GM21423 (cell line): ENCODE measurements around the gene DDX42.

ENCODE experiments used
- ATAC-seq: cut with Tn5 transposase; IDR thresholded peaks from one replicate; pipeline ENCODE4 v1.9.1; 2021; ENCODE audit warnings: mild to moderate bottlenecking, moderate library complexity; ENCODE audit not compliant: unreplicated experiment

Gene DDX42

DNA sequence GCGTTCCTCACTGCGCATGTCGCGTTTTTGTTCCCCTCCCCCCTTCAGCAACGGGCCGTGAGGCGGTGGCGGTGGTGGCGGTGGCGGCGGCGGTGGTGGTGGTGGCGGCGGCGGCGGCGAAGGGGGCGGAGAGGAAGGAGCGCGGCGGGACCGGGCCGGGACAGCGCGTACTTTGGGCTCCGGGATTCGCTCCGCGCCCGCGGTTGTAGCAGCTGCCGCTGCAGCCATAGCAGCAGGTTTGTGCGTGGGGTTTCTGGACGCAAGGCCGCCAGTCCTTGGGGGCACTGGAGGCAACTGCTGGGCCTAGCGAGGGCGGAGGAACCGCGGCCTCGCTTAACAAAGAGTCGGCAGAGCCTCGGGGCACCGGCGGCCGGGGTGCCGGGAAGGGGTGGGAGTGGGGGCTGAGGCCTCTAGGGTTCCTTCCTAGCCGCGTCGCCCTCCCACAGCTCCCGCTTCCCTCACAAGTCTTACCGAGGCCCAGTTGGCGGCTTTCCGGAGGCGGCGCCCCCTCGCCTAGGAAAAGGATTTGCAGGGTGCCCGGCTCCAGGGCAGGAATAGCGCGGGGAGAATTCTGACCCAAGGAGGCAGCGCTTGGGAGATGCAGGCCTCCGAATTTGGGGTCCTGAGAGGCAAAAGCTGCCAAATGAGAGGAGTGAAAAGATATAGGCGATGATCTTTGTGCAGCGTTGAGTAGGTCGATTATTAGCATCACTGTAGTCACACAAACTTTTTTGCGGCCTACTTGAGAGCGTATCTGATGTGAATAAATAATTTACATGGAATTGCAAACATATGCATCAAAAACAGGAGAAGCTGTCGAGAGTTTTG is at the start of gene DDX42:
TSS of gene DDX42 (plus strand) at position 30 of the 828 bp plus-strand sequence. CDS start 12,880 bp downstream, outside the sequence.
- ATAC-seq, result no peak

DNA sequence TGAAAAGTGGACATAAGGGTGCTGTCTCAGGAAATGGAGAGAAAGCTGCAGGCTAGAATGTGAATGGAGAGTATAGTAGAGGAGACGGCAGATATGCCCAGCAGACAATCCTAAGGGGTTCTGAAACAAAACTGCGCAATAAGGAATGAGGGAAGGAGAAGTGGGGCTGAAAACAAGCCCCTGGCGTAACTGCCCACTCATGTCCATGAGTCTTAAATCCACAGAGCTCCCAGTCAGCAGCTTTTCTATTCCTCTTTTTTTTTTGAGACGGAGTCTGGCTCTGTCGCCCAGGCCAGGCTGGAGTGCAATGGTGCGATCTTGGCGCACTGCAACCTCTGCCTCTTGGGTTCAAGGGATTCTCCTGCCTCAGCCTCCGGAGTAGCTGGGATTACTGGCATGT is 38.3 kb upstream of the DDX42 start:
- ATAC-seq, result no peak

- ATAC-seq, result no peak
These were observed 33.4 kb upstream of the DDX42 start for GRCh38 chr17:63740464-63741142.

DNA sequence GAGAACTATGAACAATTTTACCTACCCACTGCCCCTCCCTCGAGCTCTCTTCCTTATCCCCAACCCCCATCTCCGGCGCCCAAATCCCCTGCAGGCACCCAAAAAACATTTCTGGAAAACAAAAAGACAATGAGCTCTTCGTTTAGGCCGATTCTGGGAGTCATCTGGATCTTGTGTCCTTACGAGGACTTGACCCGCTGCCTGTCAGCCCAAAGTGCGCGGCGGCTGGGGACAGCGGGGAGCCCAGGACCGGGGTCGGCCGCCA is 32.9 kb upstream of the DDX42 start:
- ATAC-seq, result peak; percentile 16

DNA sequence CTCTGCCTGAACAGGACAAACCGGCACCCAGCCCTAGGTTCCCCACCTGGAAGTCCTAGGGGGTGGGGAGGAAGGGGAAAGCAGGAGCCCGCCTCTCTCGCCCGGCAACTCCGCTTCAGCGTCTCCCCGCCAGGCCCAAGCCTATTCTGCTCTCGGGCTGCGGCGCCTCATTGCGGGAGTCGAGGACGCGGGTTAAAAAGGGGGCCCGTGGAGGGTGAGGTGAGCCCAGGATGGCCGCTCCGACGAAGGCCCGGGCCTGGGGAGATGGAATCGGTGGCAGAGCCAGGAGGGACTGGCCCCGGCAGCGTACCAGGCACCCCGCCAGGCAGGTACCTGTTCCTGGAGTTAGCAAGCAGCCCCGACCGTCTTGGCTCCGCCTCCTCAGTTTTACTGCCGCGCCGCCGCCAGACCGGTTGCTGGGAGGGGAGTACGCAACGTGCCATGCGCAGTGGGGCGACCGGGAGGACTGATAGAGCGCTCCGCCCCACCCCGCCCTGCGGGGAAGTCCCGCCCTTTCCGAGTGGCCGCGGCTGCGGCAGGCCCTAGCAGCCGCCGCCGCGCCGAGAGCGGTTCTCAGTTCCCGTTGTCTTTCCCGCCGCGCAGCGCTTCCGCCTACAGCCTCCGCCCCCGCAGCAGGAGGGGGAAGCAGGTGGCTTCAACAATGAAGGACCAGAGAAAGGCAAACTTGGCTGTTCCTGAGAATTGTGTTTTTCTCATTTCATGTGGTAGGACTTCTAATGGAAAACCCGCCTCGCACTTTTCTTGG is 32.4 kb upstream of the DDX42 start, which contains the start of gene STRADA:
TSS of gene STRADA (minus strand) at position 392 of the 766 bp plus-strand sequence. CDS start 13,430 bp downstream, outside the sequence.
- ATAC-seq, result peak; percentile 93

GRCh38 chr17:63751806-63752205 is 22.2 kb upstream of the DDX42 start:
- no peak for ATAC-seq

GRCh38 chr17:63752707-63753106 is 21.3 kb upstream of the DDX42 start:
- ATAC-seq, result no peak

DNA sequence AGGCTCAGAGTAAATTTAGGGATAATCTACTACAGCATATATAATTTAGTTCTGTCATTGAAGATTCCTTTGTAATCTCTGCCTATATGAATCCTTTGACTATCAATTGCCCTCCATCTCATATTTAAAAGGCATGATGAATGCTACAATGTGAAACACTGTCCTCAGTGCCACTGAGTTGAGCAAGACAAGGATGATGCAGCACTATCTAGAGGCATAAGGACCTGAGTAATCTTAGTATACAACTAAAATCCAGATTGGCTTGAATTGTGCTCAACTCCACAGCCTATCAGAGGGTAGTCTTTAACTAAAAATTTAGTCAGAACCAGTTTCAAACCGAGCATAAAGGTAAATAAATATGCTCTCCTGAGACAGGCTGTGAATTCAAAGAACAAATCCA is 20.8 kb upstream of the DDX42 start:
- no peak for ATAC-seq

- ATAC-seq, result no peak
These were observed 19.9 kb upstream of the DDX42 start for GRCh38 chr17:63754046-63754445.

- ATAC-seq, result no peak
These were observed 15.5 kb upstream of the DDX42 start for GRCh38 chr17:63758428-63758827.

GRCh38 chr17:63760771-63761539 is 13.0 kb upstream of the DDX42 start:
- ATAC-seq, result no peak

GRCh38 chr17:63762161-63763078 is 11.6 kb upstream of the DDX42 start:
- ATAC-seq, result no peak

DNA sequence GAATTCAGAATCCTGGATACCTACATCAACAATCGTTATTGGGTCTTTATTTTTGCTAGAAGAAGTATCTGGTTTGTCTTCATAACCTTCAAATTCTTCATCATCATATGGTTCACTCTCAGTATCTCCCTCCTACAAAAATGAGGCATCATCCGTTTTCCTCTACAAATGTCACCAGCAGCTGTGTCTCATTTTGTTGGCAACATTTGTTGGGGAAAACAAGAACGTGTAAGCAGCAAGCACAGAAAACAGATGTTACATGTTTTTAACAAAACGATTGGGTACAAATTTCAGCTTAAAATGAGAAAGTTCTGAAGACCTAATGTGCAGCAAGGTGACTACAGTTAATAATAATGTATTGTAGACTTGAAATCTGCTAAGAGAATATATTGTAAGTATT is 9.3 kb upstream of the DDX42 start:
- ATAC-seq, result no peak

DNA sequence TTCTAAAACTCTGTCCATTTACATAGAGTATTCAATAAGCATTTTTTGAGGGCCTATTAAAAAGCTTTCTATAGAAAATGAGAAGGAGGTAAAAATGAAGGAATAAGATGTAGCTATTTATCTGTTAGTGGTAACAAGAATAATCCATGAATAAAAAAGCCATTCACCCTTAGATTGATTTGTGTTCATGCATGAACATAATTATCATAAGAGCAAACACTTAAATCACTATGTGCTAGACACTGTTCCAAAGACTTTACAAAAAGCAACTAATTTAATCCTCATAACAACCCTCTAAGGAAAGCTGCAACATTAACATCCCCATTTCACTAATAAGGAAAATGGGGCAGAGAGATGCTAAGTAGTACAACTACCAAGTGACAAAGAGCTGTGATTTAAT is 7.2 kb upstream of the DDX42 start:
- no peak for ATAC-seq

DNA sequence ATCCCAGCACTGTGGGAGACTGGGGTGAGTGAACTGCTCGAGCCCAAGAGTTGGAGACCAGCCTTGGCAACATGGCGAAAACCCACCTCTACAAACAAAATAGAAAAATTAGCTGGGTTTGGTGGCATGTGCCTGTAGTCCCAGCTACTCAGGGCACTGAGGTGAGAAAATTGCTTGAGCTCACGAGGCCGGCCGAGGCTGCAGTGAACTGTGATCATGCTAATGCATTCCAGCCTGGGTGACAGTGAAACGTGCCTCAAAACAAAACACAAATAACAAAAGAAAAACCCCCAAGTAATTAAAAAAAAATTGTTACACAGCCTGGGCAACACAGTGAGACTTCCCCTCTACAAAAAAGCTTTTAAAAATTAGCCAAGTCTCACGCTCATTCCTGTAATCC is 5.5 kb upstream of the DDX42 start:
- no peak for ATAC-seq

GRCh38 chr17:63772801-63773271 is 1.1 kb upstream of the DDX42 start:
- ATAC-seq, result no peak

DNA sequence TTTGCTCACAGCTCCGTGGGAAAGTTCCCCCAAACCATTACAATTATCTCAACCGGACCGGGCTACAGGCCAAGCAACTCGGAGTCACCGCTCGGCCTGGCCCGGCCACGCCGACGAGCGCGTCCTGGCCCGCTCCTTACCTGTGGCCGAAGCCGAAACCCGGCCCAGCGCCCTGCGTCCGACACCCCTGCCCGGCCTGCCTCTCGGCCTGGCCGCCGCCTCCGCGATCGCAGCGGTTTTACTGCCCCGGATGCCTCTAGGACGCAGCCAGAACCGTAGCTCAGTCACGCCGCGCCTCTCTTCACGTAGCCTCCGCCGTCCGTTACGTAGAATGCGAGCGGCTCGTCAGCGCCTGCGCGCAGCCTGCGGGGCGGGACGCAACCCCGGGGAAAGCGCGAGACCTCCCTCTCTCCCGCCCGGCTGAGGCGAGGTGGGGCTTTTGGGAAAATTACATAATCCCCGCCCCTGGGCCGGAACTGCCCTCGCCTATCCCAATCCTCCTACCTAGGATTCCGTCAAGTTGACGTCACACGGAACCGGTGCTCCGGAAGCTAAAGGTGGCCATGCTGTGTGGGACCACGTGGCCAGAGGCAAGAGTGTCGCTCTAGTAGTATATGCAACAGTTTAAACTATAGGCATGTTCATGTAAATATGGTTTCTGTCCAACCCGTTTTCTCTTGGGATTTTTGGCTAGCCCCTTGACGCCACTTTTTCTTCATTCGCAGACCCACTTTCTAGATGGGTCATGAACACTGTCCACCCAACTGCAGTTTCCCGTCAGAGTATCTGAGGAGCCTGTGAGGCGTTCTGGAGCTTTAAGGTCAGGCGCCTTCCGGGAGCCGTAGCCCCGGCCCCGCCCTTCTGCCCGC is 464 bp upstream of the DDX42 start, which contains the start of gene CCDC47:
TSS of gene CCDC47 (minus strand) at position 326 of the 869 bp plus-strand sequence. CDS start 7,422 bp downstream, outside the sequence.
- ATAC-seq, result peak; percentile 86

DNA sequence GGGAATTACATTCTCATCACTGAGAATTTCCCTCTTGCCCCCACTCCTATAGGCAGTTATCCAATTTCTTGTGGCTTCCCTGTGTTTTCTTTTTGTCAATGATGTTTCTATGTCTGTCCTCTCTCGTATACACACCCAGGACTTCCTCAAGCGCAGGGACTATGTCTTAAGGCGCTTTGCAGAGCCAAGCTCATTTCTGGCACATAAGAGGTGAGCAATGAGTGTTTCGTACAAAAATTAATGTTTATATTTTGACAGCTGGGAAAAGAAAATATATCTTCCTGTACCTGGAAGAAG is 947 bp downstream of the DDX42 start:
- no peak for ATAC-seq

GRCh38 chr17:63775420-63775819 is 1.4 kb downstream of the DDX42 start:
- no peak for ATAC-seq
